ENCODE results near the gene MKX.

- TF ChIP-seq EP300 (IDR thresholded peaks at IDR 0.05) (no peak), POLR2AphosphoS5 (IDR thresholded peaks at IDR 0.05) (no peak), CTCF (IDR thresholded peaks at IDR 0.05) (no peak)
These were observed 82.0 kb downstream of the MKX start for GRCh38 chr10:27663621-27664020.

Measured in upper lobe of left lung (tissue), 4 donors.